IPS-18c (cell line): ENCODE results near the gene AFF2.

Experiments used
- H3K4me3 ChIP-seq: 2 replicates; pipeline ENCODE4 v1.7.0; 2013; ENCODE audit warnings: low read depth, mild to moderate bottlenecking, low read length, moderate library complexity; ENCODE audit not compliant: insufficient read depth
- H3K9me3 ChIP-seq: one replicate; pipeline ENCODE4 v1.6.1; 2013; ENCODE audit warnings: mild to moderate bottlenecking, low read length, moderate library complexity; ENCODE audit not compliant: control insufficient read depth, insufficient read depth

The AFF2 gene

DNA sequence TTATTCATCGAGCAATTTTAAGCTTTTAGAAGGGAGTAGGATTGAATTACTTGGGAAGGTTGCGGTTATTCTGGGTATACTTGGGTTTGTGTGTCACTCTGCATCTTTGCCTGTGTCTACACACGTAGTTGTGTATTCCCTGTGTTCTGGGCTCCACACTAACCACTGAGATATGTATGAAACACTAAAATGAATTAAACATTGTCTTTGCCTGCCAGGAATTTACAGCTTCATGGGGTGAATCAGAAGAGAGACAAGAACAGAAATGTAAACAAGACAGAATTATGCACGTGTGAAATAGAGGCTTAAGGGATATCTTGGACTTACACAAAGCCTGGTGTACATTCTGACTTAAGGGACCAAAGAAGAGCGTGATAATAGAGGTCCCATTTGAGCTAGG is 228.5 kb downstream of the AFF2 start:
- H3K9me3 ChIP-seq = peaks cover 5% of the 10 kb centered on the region
- H3K4me3 ChIP-seq = no peak overlapping the region

GRCh38 chrX:148732743-148733142 is 232.3 kb downstream of the AFF2 start:
- Histone ChIP-seq H3K4me3 (no peak overlapping the region), H3K9me3 (peaks cover 2% of the 10 kb centered on the region)

DNA sequence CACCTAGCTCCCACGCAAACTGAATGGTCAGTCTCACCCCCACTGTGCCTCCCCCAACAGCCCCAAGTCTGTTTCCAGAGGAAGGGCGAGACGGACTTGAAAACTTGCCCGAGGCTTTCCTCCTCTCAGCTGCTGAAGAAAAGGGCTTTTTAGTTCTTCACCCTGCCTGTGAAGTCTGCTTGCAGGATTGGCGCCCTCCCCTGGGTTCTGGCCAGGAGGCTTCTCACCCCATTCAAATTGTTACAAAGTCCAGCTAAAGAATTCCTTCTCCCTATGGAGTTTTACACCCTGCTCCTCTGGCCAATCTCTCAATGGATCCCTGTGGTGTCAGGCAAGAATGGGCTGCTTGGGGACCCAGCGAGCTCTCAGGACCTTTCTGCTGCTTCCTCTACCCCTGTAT is 241.0 kb downstream of the AFF2 start:
- H3K4me3 ChIP-seq = no peak overlapping the region

GRCh38 chrX:148755111-148755510 is 254.7 kb downstream of the AFF2 start:
- Histone ChIP-seq H3K4me3 (no peak overlapping the region), H3K9me3 (no peaks in the 10 kb centered on the region)

More for the DNA sequence above, 241.0 kb downstream of the AFF2 start:
- H3K9me3 ChIP-seq = peaks cover 7% of the 10 kb centered on the region

- H3K4me3 ChIP-seq = no peak overlapping the region
- peaks cover 2% of the 10 kb centered on the region for H3K9me3 ChIP-seq
These were observed 263.5 kb downstream of the AFF2 start for GRCh38 chrX:148763896-148764295.

- Histone ChIP-seq H3K4me3 (no peak overlapping the region), H3K9me3 (peaks cover 2% of the 10 kb centered on the region)
These were observed 267.9 kb downstream of the AFF2 start for GRCh38 chrX:148768296-148768695.

GRCh38 chrX:148771440-148771839 is 271.0 kb downstream of the AFF2 start:
- H3K4me3 ChIP-seq = no peak overlapping the region

DNA sequence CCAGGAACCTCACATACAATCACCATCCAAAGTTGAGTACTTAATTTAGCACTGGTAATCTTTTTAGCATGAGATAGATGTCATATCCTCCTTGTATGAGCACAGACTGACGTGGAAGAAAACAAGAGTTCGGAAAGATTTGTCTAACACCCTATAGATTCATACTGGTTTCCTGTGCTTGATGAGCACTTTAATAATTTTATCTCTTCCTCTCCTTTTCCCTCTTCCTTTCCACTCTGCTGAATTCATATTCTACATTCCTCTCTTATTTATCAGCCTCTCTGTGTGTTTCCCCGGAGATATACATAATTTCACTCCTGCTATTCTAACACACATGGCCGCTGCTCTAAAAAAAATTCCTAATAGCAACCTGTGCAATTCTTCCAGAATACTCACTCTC is 273.9 kb downstream of the AFF2 start:
- H3K9me3 ChIP-seq = no peaks in the 10 kb centered on the region
- H3K4me3 ChIP-seq = no peak overlapping the region

More at GRCh38 chrX:148771440-148771839, 271.0 kb downstream of the AFF2 start:
- H3K9me3 ChIP-seq = peaks cover 2% of the 10 kb centered on the region

GRCh38 chrX:148784137-148784536 is 283.7 kb downstream of the AFF2 start:
- Histone ChIP-seq H3K4me3 (no peak overlapping the region), H3K9me3 (peaks cover 2% of the 10 kb centered on the region)

DNA sequence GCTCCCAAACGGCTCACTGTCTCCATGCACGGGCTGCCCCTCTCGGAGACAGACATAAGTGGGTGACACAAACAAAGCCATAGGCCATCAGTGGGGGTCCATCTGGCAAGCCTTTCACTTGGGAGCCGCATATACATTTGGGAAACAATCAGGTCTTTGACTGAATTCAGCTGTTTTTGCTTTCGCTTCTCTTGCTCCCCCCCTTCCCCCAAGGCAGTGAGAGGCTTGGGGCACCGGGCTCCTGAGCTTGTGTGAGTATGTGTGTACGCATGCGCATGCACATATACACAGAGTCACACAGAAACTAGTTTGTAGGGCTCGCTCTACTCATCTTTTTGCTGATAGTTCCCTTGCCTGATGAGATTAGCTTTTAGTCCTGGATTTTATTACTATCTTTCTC is 284.4 kb downstream of the AFF2 start:
- Histone ChIP-seq H3K9me3 (peaks cover 2% of the 10 kb centered on the region), H3K4me3 (no peak overlapping the region)

DNA sequence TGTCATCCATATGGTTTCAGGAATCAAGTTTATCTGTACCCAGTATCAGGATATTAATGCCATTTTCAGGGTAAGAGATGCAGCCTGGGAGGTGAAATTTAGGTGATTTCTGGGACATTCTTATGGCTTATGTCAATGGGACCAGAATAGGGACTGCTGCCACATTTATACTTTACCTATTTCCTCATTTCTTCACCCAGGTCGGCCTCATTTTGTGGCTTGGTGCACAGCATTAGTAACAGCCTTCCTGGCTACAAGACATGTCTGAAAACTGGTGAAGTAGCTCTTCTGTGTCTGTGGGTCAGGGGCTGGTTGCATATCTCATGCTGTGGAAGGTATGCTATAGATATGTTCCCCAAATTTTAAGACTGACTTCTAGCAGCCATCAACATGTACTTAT is 284.8 kb downstream of the AFF2 start:
- H3K4me3 ChIP-seq = no peak overlapping the region
- peaks cover 2% of the 10 kb centered on the region for H3K9me3 ChIP-seq

GRCh38 chrX:148788449-148788848 is 288.0 kb downstream of the AFF2 start:
- Histone ChIP-seq H3K9me3 (no peaks in the 10 kb centered on the region), H3K4me3 (no peak overlapping the region)

DNA sequence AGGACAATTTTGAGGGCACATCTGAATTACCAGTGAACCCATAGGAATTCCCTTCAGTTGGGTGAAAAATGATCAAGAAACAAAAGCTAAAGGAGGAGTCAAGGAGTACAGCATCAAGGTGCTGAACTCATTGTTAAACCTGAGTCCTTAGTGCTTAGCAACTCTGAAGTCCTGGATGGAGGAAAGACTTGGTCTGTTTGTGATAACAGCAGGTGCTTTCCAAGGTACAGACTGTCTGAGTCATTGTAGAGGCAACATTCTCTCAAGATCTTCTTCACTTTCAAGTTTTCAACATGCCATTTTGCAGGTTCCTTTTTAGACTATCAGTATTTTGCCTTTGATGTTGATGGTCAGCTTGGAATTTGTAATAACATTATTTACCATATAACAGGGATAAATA is 293.9 kb downstream of the AFF2 start:
- Histone ChIP-seq H3K4me3 (no peak overlapping the region), H3K9me3 (no peaks in the 10 kb centered on the region)

GRCh38 chrX:148804579-148805355 is 304.4 kb downstream of the AFF2 start:
- H3K4me3 ChIP-seq = no peak overlapping the region
- peaks cover 4% of the 10 kb centered on the region for H3K9me3 ChIP-seq

- Histone ChIP-seq H3K9me3 (peaks cover 4% of the 10 kb centered on the region), H3K4me3 (no peak overlapping the region)
These were observed 305.9 kb downstream of the AFF2 start for GRCh38 chrX:148806145-148806870.

DNA sequence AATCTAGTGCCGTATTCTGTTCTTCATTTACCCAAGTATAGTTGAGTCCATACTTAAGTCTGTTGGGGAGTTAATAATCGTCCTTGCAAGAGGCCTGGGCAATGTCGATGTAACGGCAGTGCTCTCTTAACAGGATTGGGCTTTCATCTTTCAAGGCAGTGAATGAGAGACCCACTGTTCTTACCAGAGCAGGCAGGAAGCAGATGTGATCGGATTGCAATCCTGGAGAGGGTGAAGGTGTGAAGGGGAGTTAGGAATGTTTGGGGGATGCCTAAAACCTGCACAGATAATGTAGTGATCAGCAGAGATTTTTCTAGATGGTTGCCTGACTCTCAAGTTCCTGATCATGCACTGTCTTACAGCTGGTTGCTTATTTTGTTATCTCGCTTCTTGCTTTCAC is 308.4 kb downstream of the AFF2 start:
- H3K4me3 ChIP-seq = no peak overlapping the region
- peaks cover 4% of the 10 kb centered on the region for H3K9me3 ChIP-seq

DNA sequence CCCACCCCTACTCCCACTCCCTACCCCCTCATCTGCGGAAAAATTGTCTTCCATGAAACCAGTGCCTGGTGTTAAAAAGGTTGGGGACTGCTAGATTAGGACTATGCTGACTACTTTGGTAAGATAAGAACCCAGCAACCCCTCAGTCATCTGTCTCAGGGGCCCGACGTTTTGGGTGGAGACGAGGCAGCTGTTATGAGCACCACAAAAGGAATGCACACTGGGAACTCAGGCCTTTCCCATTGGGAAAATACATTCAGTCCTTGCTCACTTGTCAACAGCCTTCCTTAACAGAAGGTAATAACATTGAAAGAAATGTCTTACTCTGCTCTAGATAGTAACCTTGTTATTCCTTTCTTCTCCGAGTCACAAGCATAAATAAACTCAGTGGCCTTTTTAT is 310.8 kb downstream of the AFF2 start:
- H3K4me3 ChIP-seq = no peak overlapping the region

GRCh38 chrX:148813422-148813821 is 313.0 kb downstream of the AFF2 start:
- H3K9me3 ChIP-seq = no peaks in the 10 kb centered on the region
- H3K4me3 ChIP-seq = no peak overlapping the region

More for the DNA sequence above, 310.8 kb downstream of the AFF2 start:
- no peaks in the 10 kb centered on the region for H3K9me3 ChIP-seq
